NT2/D1 (cell line): ENCODE measurements around the gene TNFAIP1.

Experiments used
- DNase-seq: peaks from one replicate; pipeline ENCODE4 v3.0.0-alpha.2; 2011; ENCODE audit warnings: low read depth, low spot score
- H3K27me3 ChIP-seq: 2 replicates; pipeline ENCODE4 v1.6.0; 2011; ENCODE audit warnings: mild to moderate bottlenecking; ENCODE audit not compliant: insufficient read length, insufficient read depth
- H3K36me3 ChIP-seq: 2 replicates; pipeline ENCODE4 v1.6.1; 2011; ENCODE audit warnings: mild to moderate bottlenecking, low read length, mixed read lengths; ENCODE audit not compliant: insufficient read depth, insufficient read length
- H3K4me1 ChIP-seq: 2 replicates; pipeline ENCODE4 v1.5.1; 2011; ENCODE audit not compliant: insufficient read depth, insufficient read length
- H3K4me3 ChIP-seq: 2 replicates; pipeline ENCODE4 v1.5.1; 2011; ENCODE audit warnings: low read depth; ENCODE audit not compliant: insufficient read length
- H3K9ac ChIP-seq: 2 replicates; pipeline ENCODE4 v1.6.0; 2011; ENCODE audit warnings: low read depth; ENCODE audit not compliant: insufficient read length
- H3K9me3 ChIP-seq: 2 replicates; pipeline ENCODE4 v1.5.1; 2011; ENCODE audit warnings: mild to moderate bottlenecking, low read length; ENCODE audit not compliant: insufficient read depth
- SUZ12 ChIP-seq: IDR thresholded peaks from 2 replicates; pipeline ENCODE4 v1.6.1; 2011; ENCODE audit not compliant: insufficient read length, insufficient read depth; ENCODE audit errors: extremely low read depth
- YY1 ChIP-seq: IDR thresholded peaks from 2 replicates; pipeline ENCODE4 v1.6.1; 2011; ENCODE audit not compliant: insufficient read length, insufficient read depth
- ZNF274 ChIP-seq: IDR thresholded peaks from 2 replicates; pipeline ENCODE4 v1.6.1; 2011; ENCODE audit warnings: mild to moderate bottlenecking, low read depth, low read length

Gene TNFAIP1

GRCh38 chr17:28381141-28381825 is 45.7 kb downstream of the TNFAIP1 start:
- Histone ChIP-seq H3K9ac (no peak overlapping the region), H3K36me3 (peaks cover 2% of the 10 kb centered on the region), H3K4me3 (no peak overlapping the region), H3K4me1 (peaks cover 2% of the 10 kb centered on the region), H3K27me3 (peaks cover 9% of the 10 kb centered on the region), H3K9me3 (no peaks in the 10 kb centered on the region)
- no peak for TF ChIP-seq ZNF274
- TF ChIP-seq YY1 = no peak
- TF ChIP-seq SUZ12 = no peak
- no peak for DNase-seq

- Histone ChIP-seq H3K4me1 (peaks cover 2% of the 10 kb centered on the region), H3K36me3 (peaks cover 12% of the 10 kb centered on the region), H3K9ac (no peak overlapping the region), H3K4me3 (no peak overlapping the region), H3K9me3 (no peaks in the 10 kb centered on the region), H3K27me3 (peaks cover 9% of the 10 kb centered on the region)
- no peak for TF ChIP-seq YY1
- TF ChIP-seq ZNF274 = no peak
- TF ChIP-seq SUZ12 = no peak
- no peak for DNase-seq
Measured at GRCh38 chr17:28384281-28385036, 48.9 kb downstream of the TNFAIP1 start.

- no peak overlapping the region for H3K4me3 ChIP-seq
- peaks cover 2% of the 10 kb centered on the region for H3K4me1 ChIP-seq
- no peak overlapping the region for H3K9ac ChIP-seq
- peaks cover 9% of the 10 kb centered on the region for H3K27me3 ChIP-seq
- peaks cover 16% of the 10 kb centered on the region for H3K36me3 ChIP-seq
- no peaks in the 10 kb centered on the region for H3K9me3 ChIP-seq
- no peak for TF ChIP-seq ZNF274
- no peak for TF ChIP-seq SUZ12
- no peak for TF ChIP-seq YY1
- no peak for DNase-seq
Measured at GRCh38 chr17:28385037-28385400, 49.5 kb downstream of the TNFAIP1 start.

GRCh38 chr17:28385406-28385805 is 49.8 kb downstream of the TNFAIP1 start:
- Histone ChIP-seq H3K27me3 (peaks cover 9% of the 10 kb centered on the region), H3K9me3 (no peaks in the 10 kb centered on the region), H3K36me3 (peaks cover 16% of the 10 kb centered on the region), H3K9ac (no peak overlapping the region), H3K4me1 (peaks cover 2% of the 10 kb centered on the region), H3K4me3 (no peak overlapping the region)
- TF ChIP-seq ZNF274 = no peak
- TF ChIP-seq SUZ12 = no peak
- TF ChIP-seq YY1 = no peak
- no peak for DNase-seq

- no peak for TF ChIP-seq ZNF274
- TF ChIP-seq SUZ12 = no peak
- TF ChIP-seq YY1 = no peak
- peaks cover under 1% of the 10 kb centered on the region for H3K27me3 ChIP-seq
- no peak overlapping the region for H3K4me3 ChIP-seq
- H3K9me3 ChIP-seq = no peaks in the 10 kb centered on the region
- peaks cover 2% of the 10 kb centered on the region for H3K4me1 ChIP-seq
- H3K9ac ChIP-seq = no peak overlapping the region
- peaks cover 24% of the 10 kb centered on the region for H3K36me3 ChIP-seq
- DNase-seq = no peak
Measured at GRCh38 chr17:28386391-28386790, 50.8 kb downstream of the TNFAIP1 start.

- no peak overlapping the region for H3K9ac ChIP-seq
- no peak for DNase-seq
- peaks cover 24% of the 10 kb centered on the region for H3K36me3 ChIP-seq
- peaks cover 3% of the 10 kb centered on the region for H3K4me1 ChIP-seq
- TF ChIP-seq YY1 = no peak
- no peak for TF ChIP-seq ZNF274
- no peak for TF ChIP-seq SUZ12
- no peaks in the 10 kb centered on the region for H3K9me3 ChIP-seq
- no peaks in the 10 kb centered on the region for H3K27me3 ChIP-seq
- no peak overlapping the region for H3K4me3 ChIP-seq
Measured at GRCh38 chr17:28388106-28388505, 52.5 kb downstream of the TNFAIP1 start.

- Histone ChIP-seq H3K27me3 (no peaks in the 10 kb centered on the region), H3K36me3 (peaks cover 22% of the 10 kb centered on the region), H3K9me3 (no peaks in the 10 kb centered on the region), H3K4me1 (peaks cover 3% of the 10 kb centered on the region), H3K9ac (no peak overlapping the region), H3K4me3 (no peak overlapping the region)
- no peak for DNase-seq
- TF ChIP-seq YY1 (no peak), ZNF274 (no peak), SUZ12 (no peak)
Measured at GRCh38 chr17:28390141-28390540, 54.6 kb downstream of the TNFAIP1 start.
